ENCODE results near the gene OPCML.

Gene OPCML

DNA sequence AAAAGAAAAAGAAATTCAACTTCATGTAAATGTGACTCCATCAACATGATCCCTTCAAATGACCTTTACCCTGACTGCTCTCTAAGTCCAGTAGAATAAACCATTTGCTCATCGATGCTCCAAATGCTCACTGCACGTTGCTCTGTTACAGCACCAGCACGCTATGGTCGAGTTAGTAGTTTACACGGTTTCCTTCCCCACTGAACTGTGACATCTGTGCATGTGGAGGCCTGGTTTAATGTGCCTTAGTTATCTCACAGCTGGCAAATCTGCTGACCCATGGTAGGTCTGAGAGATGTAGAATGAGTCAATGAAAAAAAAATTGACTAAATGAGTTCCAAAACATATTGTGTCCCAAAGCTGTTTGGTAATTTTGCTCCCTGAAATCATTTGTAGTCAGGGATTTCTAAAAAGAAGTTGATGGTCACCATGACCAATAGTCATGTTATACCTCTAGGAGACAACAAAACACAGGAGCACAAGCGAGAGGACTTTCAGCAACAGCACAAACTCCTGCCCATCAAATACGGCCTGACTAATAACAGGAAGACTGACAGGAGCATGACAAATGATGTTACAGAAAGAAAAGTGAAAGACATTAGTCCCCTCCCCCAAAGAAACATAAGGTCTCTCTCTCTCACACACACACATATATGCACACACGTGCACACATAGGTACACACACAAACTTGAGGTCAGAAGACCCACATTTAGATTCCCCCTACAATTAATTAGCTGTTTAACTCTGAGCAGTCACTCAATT, 624.5 kb downstream of the OPCML start:
- no peak overlapping the region for H3K4me3 ChIP-seq (ENCODE audit: low read length, poor library complexity, severe bottlenecking)
- H3K9me3 ChIP-seq (ENCODE audit: insufficient read depth, low read depth, low read length) = peaks cover 4% of the 10 kb centered on the region; the same call in 1 of the 2 replicates
- H3K27me3 ChIP-seq (ENCODE audit: insufficient read depth, low read length, poor library complexity, severe bottlenecking) = no peaks in the 10 kb centered on the region
- H3K4me1 ChIP-seq (ENCODE audit: insufficient read depth, low read length, poor library complexity, severe bottlenecking) = no peaks in the 10 kb centered on the region
- TF ChIP-seq EZH2phosphoT487 (IDR thresholded peaks at IDR 0.05; ENCODE audit: borderline replicate concordance) (no peak), CTCF (conservative IDR thresholded peaks at IDR 0.05; ENCODE audit: low read length) (no peak)
- H3K4me2 ChIP-seq (ENCODE audit: low read depth, low read length, poor library complexity, severe bottlenecking) = no peak overlapping the region
- H2AFZ ChIP-seq (ENCODE audit: low read length) = no peak overlapping the region
- H3K36me3 ChIP-seq (ENCODE audit: insufficient read depth, low read length) = no peaks in the 10 kb centered on the region
- H3F3A ChIP-seq (ENCODE audit: low read depth) = no peaks in the 10 kb centered on the region
- H4K20me1 ChIP-seq (ENCODE audit: insufficient read depth, low read length, poor library complexity, severe bottlenecking) = no peaks in the 10 kb centered on the region
- no peaks in the 10 kb centered on the region for H3K9me2 ChIP-seq (replicated peaks; ENCODE audit: low read depth, low read length)
- no peaks in the 10 kb centered on the region for H3K79me2 ChIP-seq (ENCODE audit: insufficient read depth, low read length)
- H3K9ac ChIP-seq (ENCODE audit: low read depth, low read length, poor library complexity, severe bottlenecking) = no peak overlapping the region

DNA sequence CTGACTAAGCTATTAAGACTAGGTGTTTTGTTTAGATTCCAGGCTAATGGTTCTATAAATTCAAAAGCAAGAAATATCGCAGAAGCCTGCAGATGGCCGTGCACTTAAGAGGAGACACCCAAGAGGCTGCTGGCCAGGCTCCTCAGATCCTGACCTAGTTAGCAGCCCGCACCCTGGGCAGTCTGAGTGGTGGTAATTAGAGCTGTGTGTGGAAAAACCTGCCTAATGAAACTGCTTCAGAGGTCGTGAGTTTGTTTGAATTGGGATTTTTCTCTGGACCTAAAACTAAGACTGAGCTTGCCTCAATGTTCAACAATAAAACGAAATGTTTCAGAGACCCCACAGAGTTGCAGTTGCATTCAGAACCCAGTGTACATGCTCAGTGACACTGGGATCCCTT, 627.7 kb downstream of the OPCML start:
- H2AFZ ChIP-seq (ENCODE audit: low read length) = no peak overlapping the region
- no peak overlapping the region for H3K9ac ChIP-seq (ENCODE audit: low read depth, low read length, poor library complexity, severe bottlenecking)
- no peak overlapping the region for H3K4me2 ChIP-seq (ENCODE audit: low read depth, low read length, poor library complexity, severe bottlenecking)
- H3K4me1 ChIP-seq (ENCODE audit: insufficient read depth, low read length, poor library complexity, severe bottlenecking) = no peaks in the 10 kb centered on the region
- no peaks in the 10 kb centered on the region for H3F3A ChIP-seq (ENCODE audit: low read depth)
- no peak overlapping the region for H3K4me3 ChIP-seq (ENCODE audit: low read length, poor library complexity, severe bottlenecking)
- no peaks in the 10 kb centered on the region for H3K36me3 ChIP-seq (ENCODE audit: insufficient read depth, low read length)
- no peaks in the 10 kb centered on the region for H3K79me2 ChIP-seq (ENCODE audit: insufficient read depth, low read length)
- no peaks in the 10 kb centered on the region for H3K9me2 ChIP-seq (replicated peaks; ENCODE audit: low read depth, low read length)
- peaks cover 4% of the 10 kb centered on the region; the same call in 1 of the 2 replicates for H3K9me3 ChIP-seq (ENCODE audit: insufficient read depth, low read depth, low read length)
- no peaks in the 10 kb centered on the region for H3K27me3 ChIP-seq (ENCODE audit: insufficient read depth, low read length, poor library complexity, severe bottlenecking)
- no peaks in the 10 kb centered on the region for H4K20me1 ChIP-seq (ENCODE audit: insufficient read depth, low read length, poor library complexity, severe bottlenecking)
- no peak for TF ChIP-seq CTCF (conservative IDR thresholded peaks at IDR 0.05; ENCODE audit: low read length)
- TF ChIP-seq EZH2phosphoT487 (IDR thresholded peaks at IDR 0.05; ENCODE audit: borderline replicate concordance) = no peak

DNA sequence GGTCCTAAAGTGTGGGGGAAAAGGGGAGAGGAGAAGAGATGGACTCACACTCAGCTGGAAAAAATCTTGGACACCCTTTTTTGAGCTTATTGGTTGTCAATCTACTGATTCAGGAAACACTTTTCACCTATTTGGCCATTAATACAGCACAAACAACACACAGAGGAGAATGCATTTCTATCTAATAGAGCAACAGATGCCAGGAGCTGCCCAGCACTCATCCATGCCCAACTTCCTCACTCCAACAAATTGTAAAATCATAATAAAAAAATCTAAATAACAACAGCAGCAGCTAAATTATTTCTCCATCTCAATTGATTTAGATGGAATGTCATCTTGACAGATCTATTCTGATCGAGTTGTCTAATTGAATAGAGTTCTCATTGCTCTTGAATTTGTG, 628.2 kb downstream of the OPCML start:
- Histone ChIP-seq H4K20me1 (ENCODE audit: insufficient read depth, low read length, poor library complexity, severe bottlenecking) (no peaks in the 10 kb centered on the region), H3K9ac (ENCODE audit: low read depth, low read length, poor library complexity, severe bottlenecking) (no peak overlapping the region), H3K36me3 (ENCODE audit: insufficient read depth, low read length) (no peaks in the 10 kb centered on the region), H3K27me3 (ENCODE audit: insufficient read depth, low read length, poor library complexity, severe bottlenecking) (no peaks in the 10 kb centered on the region), H3K79me2 (ENCODE audit: insufficient read depth, low read length) (no peaks in the 10 kb centered on the region), H3K9me2 (replicated peaks; ENCODE audit: low read depth, low read length) (no peaks in the 10 kb centered on the region), H3K4me3 (ENCODE audit: low read length, poor library complexity, severe bottlenecking) (no peak overlapping the region), H3K9me3 (ENCODE audit: insufficient read depth, low read depth, low read length) (peaks cover under 1% of the 10 kb centered on the region; the same call in 1 of the 2 replicates), H3F3A (ENCODE audit: low read depth) (no peaks in the 10 kb centered on the region), H3K4me2 (ENCODE audit: low read depth, low read length, poor library complexity, severe bottlenecking) (no peak overlapping the region), H2AFZ (ENCODE audit: low read length) (no peak overlapping the region), H3K4me1 (ENCODE audit: insufficient read depth, low read length, poor library complexity, severe bottlenecking) (no peaks in the 10 kb centered on the region)
- no peak for TF ChIP-seq EZH2phosphoT487 (IDR thresholded peaks at IDR 0.05; ENCODE audit: borderline replicate concordance)
